PC-3 (cell line): ENCODE measurements around the gene CNKSR3.

Source experiments
- EZH2 ChIP-seq: fragments of 300-600 bp; sonication (generic); IDR thresholded peaks from one replicate; pipeline ENCODE4 v1.6.1; 2017; ENCODE audit warnings: antibody characterized with exemption, mild to moderate bottlenecking, low read length; ENCODE audit not compliant: unreplicated experiment
- EZH2phosphoT487 ChIP-seq: fragments of 300-600 bp; sonication (generic); IDR thresholded peaks from 2 replicates; pipeline ENCODE4 v1.6.1; 2018; ENCODE audit warnings: mild to moderate bottlenecking, antibody characterized with exemption, low read length, borderline replicate concordance
- TF ChIP-seq, protein P1 (sequence below): fragments of 300-600 bp; sonication (generic); conservative IDR thresholded peaks from 2 replicates; pipeline ENCODE4 v1.5.1; 2017; ENCODE audit warnings: antibody characterized with exemption, low read depth, mild to moderate bottlenecking, low read length

DNA sequence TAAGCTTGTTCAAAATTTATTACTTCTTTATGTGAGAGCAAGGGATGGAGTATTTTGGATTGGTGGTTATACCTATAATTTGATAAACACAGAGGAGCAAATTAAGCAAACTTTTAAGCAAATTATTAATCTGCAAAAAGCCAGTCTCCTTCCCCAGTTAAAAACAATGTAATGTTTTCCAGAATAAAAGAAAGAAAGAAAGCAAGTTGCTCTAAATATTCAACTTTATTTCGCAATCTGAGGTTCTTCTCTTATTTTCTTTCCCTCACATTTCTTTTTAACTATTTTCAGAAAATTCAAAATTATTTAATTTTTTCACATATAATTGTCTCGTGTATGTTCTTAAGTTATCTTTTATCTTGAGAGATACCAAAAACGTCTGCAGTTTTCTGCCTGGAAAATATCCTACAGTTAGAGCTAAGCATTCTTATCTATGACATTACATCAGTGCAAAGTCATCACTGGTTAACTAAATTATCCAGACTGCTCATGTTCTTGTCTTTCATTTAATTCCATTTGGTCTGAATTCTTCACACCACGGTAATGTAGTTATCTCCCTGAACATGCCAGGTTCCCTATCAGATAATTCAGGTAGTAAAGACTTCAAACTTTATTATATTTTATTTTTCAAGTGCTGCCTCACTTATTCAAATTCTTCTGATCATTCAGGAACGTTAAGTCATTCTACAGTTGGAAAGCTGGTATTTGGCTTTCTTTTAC, 3.3 kb upstream of the CNKSR3 start:
- TF ChIP-seq, protein P1, sequence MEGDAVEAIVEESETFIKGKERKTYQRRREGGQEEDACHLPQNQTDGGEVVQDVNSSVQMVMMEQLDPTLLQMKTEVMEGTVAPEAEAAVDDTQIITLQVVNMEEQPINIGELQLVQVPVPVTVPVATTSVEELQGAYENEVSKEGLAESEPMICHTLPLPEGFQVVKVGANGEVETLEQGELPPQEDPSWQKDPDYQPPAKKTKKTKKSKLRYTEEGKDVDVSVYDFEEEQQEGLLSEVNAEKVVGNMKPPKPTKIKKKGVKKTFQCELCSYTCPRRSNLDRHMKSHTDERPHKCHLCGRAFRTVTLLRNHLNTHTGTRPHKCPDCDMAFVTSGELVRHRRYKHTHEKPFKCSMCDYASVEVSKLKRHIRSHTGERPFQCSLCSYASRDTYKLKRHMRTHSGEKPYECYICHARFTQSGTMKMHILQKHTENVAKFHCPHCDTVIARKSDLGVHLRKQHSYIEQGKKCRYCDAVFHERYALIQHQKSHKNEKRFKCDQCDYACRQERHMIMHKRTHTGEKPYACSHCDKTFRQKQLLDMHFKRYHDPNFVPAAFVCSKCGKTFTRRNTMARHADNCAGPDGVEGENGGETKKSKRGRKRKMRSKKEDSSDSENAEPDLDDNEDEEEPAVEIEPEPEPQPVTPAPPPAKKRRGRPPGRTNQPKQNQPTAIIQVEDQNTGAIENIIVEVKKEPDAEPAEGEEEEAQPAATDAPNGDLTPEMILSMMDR: no peak
- TF ChIP-seq EZH2: no peak
- TF ChIP-seq EZH2phosphoT487: no peak
